ENCODE data around the gene RHEB.

- TF ChIP-seq CTCF (IDR thresholded peaks at IDR 0.05): no peak
- TF ChIP-seq EZH2 (IDR thresholded peaks at IDR 0.05; ENCODE audit: borderline replicate concordance, insufficient read depth, low read depth, low read length, poor library complexity, severe bottlenecking): no peak
Measured at GRCh38 chr7:151566897-151567320, 47.2 kb upstream of the RHEB start.
